Activated CD8-positive, alpha-beta memory T cell treated with anti-CD3 and anti-CD28 coated beads, Interleukin-2, amount 50 U/mL, for 24 hours (primary cell): ENCODE measurements around the gene CMTM5.

Source experiments
- DNase-seq: peaks from one replicate; pipeline ENCODE4 v3.0.0-alpha.2; 2020; ENCODE audit errors: extremely low read depth

CMTM5 gene

DNA sequence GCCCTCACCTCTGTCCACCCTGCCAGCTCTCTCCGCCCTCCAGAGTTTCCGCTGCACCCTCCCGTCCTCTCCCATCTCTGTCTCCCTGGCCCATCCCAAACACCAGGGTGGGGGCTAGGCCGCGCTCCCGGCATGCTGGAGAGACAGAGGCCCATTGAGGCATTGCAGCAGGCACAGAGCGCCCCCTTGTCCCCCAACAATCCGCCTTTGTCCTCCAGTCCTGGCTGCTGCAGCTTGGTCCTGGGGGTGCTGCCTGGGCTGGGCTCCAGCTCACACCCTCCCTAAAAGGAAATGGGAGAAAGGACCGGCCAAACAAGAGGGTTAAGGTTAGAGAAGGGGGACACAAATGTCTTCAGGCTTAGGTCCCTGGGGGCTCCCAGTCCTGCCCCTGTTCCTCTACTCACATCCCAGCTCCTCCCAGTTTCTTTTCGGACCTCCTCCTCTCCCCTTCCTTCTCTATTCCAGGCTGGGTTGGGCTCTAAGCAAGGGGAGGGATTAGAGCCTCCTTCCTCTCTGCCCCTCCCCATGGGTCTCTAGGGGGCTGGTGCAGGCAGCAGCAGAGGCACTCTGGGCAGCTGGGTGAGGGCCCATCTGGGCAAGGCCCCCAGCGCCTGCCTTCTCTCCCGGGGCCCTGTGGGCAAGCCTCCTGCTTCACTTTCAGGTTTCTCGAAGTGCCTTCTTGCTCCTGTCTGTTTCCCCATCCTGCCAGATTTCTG lies at the start of gene CMTM5:
Gene CMTM5 (plus strand): TSS at position 565 of the 716 bp plus-strand sequence. CDS start 206 bp downstream, outside the sequence.
- DNase-seq: no peak

GRCh38 chr14:23327947-23328744 lies 48.7 kb upstream of the CMTM5 start:
- peak; percentile 28 for DNase-seq

DNA sequence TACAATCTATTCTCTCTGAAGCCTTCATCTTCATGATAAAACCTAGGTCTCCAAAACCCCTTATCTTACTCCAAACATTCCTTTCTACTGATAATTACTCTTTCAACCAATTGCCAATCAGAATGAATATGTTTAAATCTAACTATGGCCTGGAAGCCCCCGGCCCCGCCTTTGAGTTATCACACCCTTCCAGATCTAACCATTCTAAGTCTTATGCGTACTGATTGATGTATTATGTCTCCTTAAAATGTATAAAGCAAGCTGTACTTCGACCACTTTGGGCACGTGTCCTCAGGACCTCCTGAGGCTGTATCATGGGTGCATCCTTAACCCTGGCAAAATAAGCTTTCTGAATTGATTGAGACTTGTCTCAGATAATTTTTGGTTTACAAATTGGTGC lies 41.2 kb upstream of the CMTM5 start:
- no peak for DNase-seq

- no peak for DNase-seq
Observed at GRCh38 chr14:23339506-23340268, 37.2 kb upstream of the CMTM5 start.

DNA sequence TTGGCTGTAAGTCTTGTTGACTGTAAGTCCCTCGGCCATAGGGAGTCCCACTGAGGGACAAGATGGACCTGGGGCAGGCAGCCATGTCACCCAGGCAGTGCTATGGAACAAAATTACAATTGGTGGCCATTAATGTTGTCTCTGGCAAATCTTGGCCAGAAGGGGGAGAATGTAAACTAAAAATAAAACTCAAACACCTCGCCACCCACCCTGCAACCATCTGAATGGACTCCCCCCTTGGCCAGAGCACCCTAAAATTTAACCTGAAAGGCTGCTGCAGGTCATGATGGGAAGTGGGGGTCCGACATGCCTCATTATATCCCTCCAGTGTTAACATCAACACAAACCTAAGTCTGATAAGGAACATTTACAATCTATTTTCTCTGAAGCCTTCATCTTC lies 32.4 kb upstream of the CMTM5 start:
- no peak for DNase-seq

GRCh38 chr14:23345987-23346692 lies 30.7 kb upstream of the CMTM5 start:
- DNase-seq: no peak

DNA sequence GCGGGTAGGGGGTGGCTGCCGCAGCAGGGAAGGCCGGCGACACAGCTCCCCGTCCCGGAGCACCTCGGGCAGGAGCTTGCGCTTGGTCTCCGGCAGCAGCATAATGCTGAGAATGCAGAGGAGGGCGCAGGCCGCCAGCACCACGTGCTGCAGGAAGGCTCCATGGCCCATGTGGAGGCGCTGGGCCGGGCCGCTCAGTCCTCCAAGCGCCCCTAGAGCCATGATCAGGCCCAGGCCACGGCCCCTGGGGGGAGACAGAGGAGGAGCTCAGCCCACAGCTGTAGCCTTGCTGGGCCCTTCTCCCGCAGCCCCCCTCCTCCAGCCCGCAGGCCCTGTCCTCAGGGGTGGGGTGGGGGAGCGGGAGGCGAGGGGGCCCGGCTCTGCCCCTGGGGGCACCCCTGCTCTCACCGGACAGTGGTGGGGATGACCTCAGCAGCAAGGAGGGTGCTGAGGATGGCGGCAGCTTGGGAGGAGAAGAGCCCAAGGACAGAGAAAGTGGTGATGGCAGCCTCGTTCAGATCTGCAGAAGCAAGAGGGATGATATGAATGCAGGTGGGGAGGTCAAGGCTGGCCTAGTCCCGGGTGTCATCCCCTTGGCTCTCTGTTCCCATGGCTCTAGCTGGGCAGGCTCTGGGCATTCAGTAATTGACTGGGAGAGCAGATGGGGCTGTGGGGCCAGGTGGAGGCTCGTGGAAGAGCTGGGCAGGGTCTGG lies 30.0 kb upstream of the CMTM5 start:
- no peak for DNase-seq

GRCh38 chr14:23347406-23348296 lies 29.2 kb upstream of the CMTM5 start:
- DNase-seq: no peak

- DNase-seq: no peak
Observed at GRCh38 chr14:23348297-23348655, 28.6 kb upstream of the CMTM5 start.

DNA sequence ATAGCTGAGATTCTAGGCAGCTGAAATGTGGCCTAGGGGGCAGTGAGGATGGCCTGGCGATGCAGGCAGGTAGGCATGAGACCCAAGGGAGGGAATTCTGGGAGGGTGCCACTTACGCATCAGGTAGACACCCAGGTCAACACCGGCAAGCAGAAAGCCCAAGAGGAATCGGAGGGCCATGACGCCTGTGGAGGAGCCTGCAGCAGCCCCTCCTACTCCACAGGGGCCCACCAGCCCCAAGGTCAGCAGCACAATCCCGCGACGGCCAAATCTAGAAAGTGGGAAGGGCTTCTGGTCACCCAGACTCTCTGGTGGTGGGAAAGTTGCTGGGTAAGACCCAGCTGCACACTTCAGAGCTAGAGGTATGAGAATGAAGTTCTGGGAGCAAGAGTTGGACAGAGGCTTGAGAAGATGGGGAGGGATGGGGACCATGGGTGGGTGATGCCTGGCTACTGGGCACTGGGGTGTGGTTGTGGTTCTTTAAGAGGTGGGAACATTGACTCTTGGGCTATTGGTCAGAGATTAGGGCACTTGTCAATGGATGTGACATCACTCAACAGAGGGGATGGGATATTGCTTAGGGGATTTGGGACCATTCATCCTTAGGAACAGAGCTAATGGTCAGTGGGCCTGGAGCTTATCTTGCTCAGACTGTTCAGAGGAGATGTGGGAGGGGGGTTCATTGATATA lies 27.5 kb upstream of the CMTM5 start:
- no peak for DNase-seq

- no peak for DNase-seq
Observed at GRCh38 chr14:23351681-23352505, 25.0 kb upstream of the CMTM5 start.

DNA sequence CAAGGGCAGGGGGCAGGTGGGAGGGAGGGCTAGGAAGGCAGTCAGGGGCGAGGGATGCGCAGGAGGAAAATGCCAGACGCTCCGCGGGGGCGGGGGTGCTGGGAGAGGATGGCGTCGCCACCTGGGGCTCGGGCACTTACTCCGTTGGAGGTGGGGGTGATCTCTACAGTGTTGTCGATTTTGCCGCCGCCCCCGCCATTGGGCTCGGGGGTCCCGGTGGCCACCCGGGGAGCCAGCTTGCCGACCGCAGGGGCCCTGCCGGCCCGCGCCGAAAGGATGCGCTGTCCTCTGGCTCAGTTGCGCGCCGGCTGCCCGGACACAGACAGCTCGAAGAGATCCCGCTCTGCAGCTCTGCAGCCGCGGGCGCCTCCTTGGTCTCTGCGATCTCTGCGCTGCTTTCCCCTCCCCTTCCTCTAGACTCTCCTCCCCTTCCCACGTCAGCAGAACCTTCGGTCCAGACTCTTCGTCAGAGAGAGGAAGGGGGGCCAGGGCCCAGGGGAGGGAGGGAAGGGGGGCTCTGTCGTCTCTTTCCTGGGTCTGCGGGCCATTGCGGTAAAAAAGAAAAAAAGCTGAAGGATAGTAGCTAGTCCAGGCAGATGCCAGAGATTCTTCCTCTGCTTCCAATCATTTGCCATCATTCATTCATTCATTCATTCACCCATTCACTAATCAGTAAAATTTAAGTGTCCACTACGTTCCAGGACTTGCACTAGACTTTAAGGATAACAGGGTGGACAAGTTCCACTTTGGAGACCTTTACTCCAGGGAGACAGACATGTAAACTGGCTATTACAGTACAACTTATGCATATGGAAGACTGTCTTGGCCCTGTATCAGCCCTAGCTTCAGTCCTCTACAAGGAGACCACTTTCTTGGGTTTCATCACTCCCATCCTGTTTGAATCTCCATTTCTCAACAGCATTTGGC lies 24.1 kb upstream of the CMTM5 start, which contains the start of gene SLC22A17:
Gene SLC22A17 (minus strand): TSS at position 382 of the 927 bp plus-strand sequence.
- DNase-seq: no peak

DNA sequence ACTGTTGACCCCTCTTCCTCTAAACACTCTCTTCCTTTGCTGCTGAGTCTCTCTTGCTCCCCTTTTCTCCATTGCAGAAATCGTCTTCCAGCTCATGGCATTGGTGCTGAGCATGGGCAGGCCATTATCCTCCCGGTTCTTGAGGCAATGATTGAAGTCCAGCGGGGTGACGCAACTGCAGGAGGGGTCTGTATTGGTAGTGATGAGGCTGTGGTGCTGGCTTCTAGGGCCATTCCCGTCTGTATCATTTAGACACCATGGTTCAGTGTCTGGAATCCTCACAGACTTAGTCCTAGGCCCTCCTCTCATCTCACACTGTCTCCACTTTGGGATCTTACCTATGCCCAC lies 23.4 kb upstream of the CMTM5 start:
- DNase-seq: no peak

GRCh38 chr14:23354990-23355389 lies 21.9 kb upstream of the CMTM5 start:
- DNase-seq: no peak

DNA sequence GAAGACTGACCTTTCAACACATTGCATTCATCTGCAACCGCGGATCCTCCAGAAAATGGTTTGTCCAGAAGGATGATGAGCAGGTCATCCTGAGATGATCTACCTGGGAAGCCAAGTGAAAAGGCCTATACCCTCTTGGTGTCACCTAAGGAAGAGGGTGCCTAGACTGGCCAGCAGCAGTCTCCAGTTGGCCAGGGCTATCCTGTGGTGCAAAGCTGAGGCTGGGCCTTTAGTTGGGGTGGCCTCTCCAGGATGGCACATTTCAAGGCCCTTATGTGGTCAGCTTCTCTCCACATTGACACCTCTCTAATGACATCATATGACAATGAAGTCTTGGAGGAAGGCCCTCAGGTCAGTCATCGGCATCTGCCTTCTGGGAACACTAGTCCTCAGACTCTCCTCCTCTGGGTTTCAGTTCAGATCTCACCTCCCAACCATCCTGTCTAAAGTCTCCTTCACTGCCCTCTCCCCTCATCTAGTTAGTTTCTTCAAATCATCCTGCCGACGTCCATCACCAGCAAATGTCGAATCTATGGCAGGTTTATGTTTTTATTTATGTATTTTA lies 20.9 kb upstream of the CMTM5 start:
- DNase-seq: no peak

- no peak for DNase-seq
Observed at GRCh38 chr14:23356662-23357061, 20.2 kb upstream of the CMTM5 start.

DNA sequence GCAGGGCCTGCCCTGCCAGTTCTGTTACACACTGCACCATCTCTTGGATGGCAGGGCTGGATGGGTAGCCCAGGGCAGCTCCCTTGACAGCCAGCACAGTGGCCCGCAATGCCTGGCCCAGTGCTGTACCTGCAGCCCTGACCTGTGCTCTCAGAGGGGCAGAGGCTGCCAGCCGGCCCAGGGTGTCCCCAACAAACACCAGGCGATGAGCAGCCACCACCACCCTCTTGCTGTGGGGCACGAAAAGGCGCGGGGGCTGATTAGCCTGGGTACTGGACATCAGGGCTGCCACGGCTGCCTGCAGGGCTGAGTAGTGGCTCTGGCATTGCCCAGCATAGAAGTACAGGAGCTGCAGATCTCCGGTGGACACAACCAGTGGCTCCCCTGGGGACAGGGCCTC lies 19.6 kb upstream of the CMTM5 start:
- no peak for DNase-seq
